GM19467 (cell line): ENCODE results near the gene ASIC3.

Experiments used
- ATAC-seq: cut with Tn5 transposase; IDR thresholded peaks from one replicate; pipeline ENCODE4 v1.9.1; 2021; ENCODE audit warnings: mild to moderate bottlenecking, moderate library complexity; ENCODE audit not compliant: unreplicated experiment

Gene ASIC3

DNA sequence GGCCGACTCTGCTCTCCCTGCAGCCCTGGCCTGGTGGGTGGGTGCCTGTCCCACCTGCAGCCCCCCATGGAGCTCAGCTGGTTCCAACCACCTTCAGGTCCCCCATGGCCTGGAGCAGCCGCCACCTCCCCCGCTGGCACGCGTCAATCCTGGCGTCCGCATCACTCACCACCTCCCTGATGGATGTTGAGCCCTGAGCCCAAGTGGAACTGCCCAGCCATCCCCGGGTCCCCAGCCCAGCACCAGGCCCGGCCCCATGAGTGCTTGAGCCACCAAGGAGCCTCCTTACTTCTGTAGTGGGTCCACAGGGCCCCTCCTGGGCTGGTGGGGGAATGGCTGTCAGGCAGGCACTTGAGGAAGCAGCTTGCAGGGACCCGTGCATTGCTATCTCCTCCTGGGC, 52.6 kb downstream of the ASIC3 start:
- no peak for ATAC-seq

GRCh38 chr7:151101621-151102396, 53.5 kb downstream of the ASIC3 start:
- no peak for ATAC-seq
